HG02642 (cell line): ENCODE results near the gene NTRK2.

ENCODE experiments used
- ATAC-seq: cut with Tn5 transposase; IDR thresholded peaks from one replicate; pipeline ENCODE4 v1.9.1; 2021; ENCODE audit warnings: mild to moderate bottlenecking; ENCODE audit not compliant: unreplicated experiment, poor library complexity

The NTRK2 gene

GRCh38 chr9:84669288-84670137 lies at the start of gene NTRK2:
TSS of gene NTRK2 (plus strand) at chr9:84669729. CDS start at chr9:84670749, 1,020 bp downstream.
- ATAC-seq, result no peak

- no peak for ATAC-seq
These were observed 49.2 kb upstream of the NTRK2 start for GRCh38 chr9:84620338-84620737.

DNA sequence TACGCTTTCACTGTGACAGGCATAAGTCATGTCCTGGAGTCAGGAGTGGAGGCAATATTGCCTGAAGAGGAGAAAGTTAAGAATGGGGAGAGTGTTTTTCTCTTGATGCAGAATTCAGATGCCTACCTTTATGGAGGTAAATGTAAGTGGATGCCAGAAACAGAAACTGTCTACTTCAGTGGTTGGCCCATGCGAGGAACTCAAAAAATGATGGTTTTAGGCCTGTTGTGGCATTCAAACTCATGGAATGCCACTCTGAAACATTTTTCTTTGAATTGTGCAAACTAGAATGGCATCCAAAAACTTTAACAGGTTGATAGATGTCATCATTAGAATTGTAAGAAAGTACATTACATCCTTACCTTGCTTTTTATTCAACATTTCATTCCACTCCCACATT lies 47.7 kb upstream of the NTRK2 start:
- ATAC-seq, result no peak

DNA sequence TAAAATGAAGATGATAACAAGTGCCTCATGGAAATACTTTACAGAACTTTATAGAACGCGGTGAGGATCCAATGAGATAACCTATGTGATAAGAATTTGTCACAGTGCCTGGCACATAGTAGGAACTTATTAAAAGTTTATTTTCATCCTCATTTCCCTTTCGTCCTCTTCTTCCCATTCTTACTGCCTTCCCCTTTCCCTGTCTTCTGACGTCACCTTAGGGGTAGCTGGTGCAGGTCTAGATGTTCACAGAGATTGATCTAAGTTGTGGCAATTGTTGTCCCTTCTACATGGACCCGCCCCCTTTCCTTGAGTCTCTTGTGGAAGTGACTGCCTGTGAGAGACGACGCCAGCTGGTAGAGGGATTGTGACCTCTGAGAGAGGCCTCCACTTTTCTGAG lies 46.5 kb upstream of the NTRK2 start:
- ATAC-seq, result no peak

GRCh38 chr9:84636436-84636835 lies 33.1 kb upstream of the NTRK2 start:
- no peak for ATAC-seq

GRCh38 chr9:84642553-84643141 lies 26.9 kb upstream of the NTRK2 start:
- no peak for ATAC-seq

- no peak for ATAC-seq
These were observed 21.8 kb upstream of the NTRK2 start for GRCh38 chr9:84647699-84648098.

- ATAC-seq, result no peak
These were observed 16.9 kb upstream of the NTRK2 start for GRCh38 chr9:84652496-84653120.

DNA sequence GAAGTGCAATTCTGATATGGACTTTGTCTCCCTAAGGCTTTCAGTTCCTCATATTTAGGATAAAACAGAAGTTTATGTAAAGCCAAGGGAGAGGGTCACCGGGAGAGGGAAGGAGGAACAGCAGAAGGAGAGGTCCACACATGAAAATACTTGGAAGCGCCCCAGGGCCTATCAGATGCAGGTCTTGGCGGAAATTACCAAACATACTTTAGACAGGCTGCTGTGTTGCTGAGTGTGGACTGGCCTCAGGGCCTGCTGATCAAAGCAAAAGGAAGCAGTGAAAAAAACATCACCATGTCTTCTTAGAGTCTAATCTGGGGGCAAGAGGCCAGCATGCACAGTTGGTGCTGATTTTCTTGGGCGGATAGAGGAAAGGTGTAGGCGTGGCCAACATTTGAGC lies 14.1 kb upstream of the NTRK2 start:
- ATAC-seq, result no peak

DNA sequence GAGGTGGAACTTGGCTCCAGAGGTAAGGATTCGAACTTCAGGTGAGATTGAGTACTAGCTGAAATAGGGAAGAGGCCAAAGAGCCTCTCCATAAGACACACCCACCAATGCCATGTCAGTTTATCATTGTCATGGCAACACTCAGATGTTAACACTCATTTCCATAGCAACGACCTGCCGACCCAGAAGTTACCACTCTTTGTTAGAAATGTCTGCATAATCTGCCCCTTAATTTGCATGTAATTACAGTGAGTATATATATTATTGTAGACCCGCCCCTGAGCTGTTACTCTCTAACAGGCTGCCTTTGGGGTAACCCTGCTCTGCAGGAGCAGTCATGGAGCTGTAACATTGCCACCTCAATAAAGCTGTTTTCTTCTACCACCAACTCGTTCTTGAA lies 10.2 kb upstream of the NTRK2 start:
- ATAC-seq, result no peak

- ATAC-seq, result no peak
These were observed 9.8 kb upstream of the NTRK2 start for GRCh38 chr9:84659773-84660172.

GRCh38 chr9:84667571-84668195 lies 1.8 kb upstream of the NTRK2 start:
- ATAC-seq, result peak; percentile 37

DNA sequence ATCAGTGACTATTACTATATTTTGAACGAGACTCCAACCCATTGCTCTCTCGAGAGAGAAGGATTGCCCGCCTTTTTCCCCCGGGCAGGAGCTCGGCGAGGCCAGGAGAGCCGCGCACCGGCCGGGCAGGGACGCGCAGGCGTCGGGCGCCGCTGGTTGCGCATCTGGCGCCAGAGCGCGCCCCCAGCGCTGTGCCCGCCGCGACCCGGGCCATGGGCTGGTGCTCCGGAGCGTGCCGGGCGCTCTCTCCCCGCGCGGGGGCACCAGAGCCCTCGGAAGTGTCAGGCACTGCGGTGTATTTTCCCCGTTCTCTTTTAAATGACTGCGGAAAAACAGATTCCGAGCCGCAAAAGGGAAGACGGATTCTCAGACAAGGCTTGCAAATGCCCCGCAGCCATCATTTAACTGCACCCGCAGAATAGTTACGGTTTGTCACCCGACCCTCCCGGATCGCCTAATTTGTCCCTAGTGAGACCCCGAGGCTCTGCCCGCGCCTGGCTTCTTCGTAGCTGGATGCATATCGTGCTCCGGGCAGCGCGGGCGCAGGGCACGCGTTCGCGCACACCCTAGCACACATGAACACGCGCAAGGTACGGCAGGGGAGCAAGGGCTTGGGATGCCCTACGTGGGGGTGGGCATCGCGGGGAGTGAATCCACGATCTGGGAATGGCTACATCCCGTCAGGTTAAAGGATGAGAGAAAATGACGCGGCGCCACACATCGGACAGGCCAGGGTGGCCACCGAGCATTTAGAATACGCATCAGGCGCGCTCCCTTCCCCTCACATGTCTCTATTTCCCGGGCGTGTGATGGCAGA lies 1.1 kb upstream of the NTRK2 start:
- peak; percentile 81 for ATAC-seq

- ATAC-seq, result no peak
These were observed 579 bp upstream of the NTRK2 start for GRCh38 chr9:84669013-84669287.

DNA sequence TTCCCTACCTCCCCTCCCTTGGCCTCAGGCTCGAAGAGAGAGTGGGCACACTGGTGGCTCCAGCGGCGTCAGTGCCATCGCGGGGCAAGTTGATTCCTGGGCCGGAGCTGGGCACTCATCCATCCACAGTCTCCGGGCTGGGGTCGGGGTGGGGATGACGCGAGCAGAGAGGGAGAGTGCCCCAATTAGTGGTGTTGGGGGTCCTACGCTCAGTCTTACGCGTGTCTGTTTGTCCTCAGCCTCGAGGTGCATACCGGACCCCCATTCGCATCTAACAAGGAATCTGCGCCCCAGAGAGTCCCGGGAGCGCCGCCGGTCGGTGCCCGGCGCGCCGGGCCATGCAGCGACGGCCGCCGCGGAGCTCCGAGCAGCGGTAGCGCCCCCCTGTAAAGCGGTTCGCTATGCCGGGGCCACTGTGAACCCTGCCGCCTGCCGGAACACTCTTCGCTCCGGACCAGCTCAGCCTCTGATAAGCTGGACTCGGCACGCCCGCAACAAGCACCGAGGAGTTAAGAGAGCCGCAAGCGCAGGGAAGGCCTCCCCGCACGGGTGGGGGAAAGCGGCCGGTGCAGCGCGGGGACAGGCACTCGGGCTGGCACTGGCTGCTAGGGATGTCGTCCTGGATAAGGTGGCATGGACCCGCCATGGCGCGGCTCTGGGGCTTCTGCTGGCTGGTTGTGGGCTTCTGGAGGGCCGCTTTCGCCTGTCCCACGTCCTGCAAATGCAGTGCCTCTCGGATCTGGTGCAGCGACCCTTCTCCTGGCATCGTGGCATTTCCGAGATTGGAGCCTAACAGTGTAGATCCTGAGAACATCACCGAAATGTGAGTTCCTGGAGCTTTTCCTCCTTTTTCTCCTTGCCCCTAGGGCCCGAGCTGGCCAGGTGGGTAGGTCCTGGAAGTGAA lies 861 bp downstream of the NTRK2 start:
- no peak for ATAC-seq

GRCh38 chr9:84671586-84672521 lies 2.3 kb downstream of the NTRK2 start:
- ATAC-seq, result no peak

DNA sequence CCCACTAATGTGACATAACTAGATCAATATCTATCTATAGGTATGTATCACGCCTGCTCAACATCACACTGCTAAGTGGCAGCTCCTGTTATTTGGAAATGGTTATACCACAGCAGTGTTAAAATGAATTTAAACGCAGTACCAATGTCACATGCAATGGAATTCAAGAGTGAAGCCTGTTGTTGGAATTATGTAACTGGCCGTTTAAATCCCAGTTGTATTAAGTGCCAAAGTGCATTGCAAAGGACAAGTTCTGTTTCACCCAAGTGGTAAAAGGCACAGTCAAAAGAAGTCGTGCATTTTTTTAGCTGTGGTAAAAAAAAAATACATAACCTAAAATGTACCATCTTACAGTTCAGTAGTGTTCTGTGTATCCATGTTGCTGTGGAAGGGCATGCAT lies 4.3 kb downstream of the NTRK2 start:
- no peak for ATAC-seq

GRCh38 chr9:84677080-84677479 lies 7.6 kb downstream of the NTRK2 start:
- ATAC-seq, result no peak
